NCI-H82 treated with DMSO at 0.1 percent for 48 hours (cell line): ENCODE results near the gene C7orf25.
A peak's percentile ranks its signal among the peaks of the same experiment; 100 is the strongest.

Experiments
- DNase-seq: peaks from one replicate; lab custom pipeline; 2025; ENCODE audit not compliant: unreplicated experiment; lab: John Stamatoyannopoulos, UW

Gene C7orf25

DNA sequence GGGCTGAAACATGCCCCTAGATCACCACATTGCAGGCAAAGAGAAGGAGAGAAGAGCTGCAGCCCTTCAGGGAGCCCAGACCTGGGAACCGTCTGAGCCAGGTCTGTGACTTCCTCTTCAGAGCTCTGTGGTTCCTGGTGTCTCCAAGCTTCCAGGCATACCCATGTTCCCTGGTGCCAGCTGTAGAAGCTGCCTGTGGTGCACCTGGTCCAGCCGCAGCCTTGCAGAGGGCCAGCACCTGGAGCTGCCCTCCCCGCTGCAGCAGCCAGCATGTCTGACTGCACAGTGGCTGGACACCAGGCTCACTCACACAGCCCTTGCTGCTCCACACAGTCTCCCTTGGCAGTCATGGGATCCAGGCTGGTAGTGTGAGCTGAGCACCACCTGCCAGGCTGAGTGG lies 33.6 kb downstream of the C7orf25 start:
- DNase-seq, result no peak

DNA sequence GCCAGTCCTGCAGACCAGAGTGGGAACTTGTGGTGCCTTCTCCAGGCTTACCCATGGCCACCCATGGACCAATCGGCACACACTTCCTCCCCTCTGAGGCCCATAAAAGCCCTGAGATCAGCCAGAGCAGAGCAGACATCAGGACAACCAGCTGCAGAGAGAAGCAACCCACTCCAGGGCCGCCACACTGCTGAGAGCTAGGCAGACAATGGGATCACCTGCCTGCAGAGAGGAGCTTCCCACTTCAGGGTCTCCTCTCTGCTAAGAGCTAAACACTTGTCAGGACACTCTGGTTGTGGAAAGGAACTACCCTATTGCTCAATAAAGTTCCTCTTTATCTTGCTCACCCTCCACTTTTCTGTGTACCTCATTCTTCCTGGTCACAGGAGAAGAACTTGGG lies 34.0 kb downstream of the C7orf25 start:
- DNase-seq, result no peak

DNA sequence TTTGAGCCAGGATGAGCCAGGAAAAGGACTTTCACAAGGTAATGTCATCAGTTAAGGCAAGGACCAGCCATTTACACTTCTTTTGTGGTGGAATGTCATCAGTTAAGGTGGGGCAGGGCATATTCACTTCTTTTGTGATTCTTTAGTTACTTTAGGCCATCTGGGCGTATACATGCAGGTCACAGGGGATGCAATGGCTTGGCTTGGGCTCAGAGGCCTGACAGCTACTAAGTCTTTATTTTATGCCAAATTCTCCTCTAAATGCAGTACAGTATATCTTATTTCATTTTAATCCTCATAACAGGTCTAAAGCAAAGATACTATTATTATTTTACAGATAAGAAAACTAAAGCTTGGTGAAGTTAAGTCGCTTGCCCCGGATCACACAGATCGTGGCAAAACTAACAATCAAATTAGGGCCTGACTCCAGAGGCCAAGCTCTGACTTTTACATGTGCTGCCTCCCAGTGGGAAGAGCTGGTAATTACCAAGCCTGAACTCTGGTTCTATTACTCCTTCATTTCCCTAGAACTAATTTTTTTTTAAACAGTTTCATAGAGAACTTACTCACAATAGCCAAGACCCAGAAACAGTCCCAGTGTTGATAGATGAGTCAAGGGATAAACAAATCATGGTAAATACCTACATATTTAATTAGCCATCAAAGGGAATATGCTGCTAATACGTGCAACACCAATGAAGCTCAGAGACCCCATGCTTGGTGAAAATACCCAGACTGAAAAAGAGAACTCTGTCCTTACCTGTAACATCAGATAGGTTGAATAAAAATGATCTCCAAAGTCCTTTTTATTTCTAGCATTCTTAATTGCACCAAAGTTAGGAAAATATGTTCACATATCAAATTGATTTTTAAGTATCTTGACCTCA lies 35.4 kb downstream of the C7orf25 start:
- peak; percentile 8 for DNase-seq

DNA sequence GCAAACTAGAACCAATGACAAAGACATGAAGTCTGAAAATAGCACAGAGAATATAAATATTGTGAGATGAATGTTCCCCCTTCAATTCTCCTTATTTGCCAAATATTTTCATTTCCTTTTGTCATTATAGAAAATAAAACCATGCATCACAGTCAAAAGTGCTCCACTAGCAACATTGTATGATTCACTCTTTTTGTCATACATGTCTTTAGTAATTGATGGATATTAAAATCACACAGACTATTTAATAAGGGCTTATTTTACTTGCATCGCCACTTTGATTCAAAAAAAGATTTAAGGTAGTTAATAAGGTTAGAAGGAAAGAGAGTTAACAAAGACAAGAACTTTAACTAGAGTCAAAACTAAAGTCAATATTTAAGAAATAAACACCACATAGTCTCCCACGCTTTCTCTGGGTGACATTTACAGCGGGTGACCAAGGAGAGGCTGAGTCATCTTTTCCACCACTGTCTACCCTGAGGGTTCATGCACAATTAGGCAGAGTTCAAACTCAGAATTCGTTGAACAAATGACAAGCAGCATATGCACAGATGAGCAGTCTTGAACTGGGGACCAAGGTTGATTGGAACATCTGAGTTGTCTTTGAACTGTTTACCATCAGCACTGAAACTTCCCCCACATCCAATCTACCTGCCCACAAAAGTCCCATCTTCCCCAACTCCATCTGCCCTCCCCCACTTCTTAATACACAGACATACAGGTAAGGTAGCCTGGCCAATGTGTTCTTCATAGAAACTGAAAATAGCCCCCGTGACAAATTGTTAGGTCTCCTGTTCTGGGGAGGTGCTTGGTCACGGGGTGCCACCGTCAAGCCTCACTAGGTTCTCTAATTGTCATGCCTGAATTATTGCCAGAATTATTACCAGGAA lies 42.5 kb downstream of the C7orf25 start:
- no peak for DNase-seq

GRCh38 chr7:42868480-42868879 lies 43.4 kb downstream of the C7orf25 start:
- DNase-seq, result no peak
